IPS DF 6.9 (cell line): ENCODE results near the gene ADCY5.

Experiments
- DNase-seq: peaks from one replicate; pipeline ENCODE4 v3.0.0-alpha.2; 2013; ENCODE audit warnings: low read depth, low spot score
- H3K27ac ChIP-seq: one replicate; pipeline ENCODE4 v1.5.1; 2013; ENCODE audit warnings: low read length, control low read depth
- H3K27me3 ChIP-seq: 2 replicates; pipeline ENCODE4 v1.6.1; 2013; ENCODE audit warnings: mild to moderate bottlenecking, low read length; ENCODE audit not compliant: control insufficient read depth, insufficient read depth
- H3K36me3 ChIP-seq: 2 replicates; pipeline ENCODE4 v1.6.1; 2013; ENCODE audit warnings: low read length; ENCODE audit not compliant: control insufficient read depth, insufficient read depth
- H3K4me1 ChIP-seq: 2 replicates; pipeline ENCODE4 v1.6.1; 2013; ENCODE audit warnings: low read length; ENCODE audit not compliant: control insufficient read depth, insufficient read depth
- H3K4me3 ChIP-seq: 2 replicates; pipeline ENCODE4 v1.5.1; 2013; ENCODE audit warnings: mild to moderate bottlenecking, low read length
- H3K9me3 ChIP-seq: 2 replicates; pipeline ENCODE4 v1.6.1; 2013; ENCODE audit warnings: low read length, inconsistent platforms; ENCODE audit not compliant: control insufficient read depth, insufficient read depth
- WGBS: extraction: QIAGEN DNeasy Blood & Tissue Kit; methylation state at CpG from one replicate; pipeline ENCODE4 v1.1.7; 2013; ENCODE audit warnings: mixed read lengths, missing lambda C conversion rate; ENCODE audit not compliant: insufficient read length, insufficient coverage; 5-methylcytosine and 5-hydroxymethylcytosine counted together

Gene ADCY5

DNA sequence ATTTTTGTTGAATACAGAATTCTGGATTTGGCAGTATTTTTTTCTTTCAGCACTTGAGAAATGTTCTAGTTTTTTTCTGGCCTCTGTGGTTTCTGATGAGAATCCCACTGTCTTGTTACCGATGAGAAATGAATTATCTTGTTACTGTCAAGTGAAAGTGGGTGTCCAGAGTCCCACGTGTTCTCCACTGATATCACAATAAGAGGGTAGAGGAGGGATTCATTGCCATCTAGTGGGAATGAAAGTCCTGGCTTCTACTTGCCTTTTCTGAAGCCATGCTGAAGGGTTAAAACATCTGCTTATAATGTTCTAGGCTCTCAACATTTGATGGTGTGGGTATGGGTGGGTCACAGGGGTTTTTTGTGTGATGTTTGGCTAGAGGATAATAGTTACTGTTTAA lies 181.1 kb downstream of the ADCY5 start:
- no peak overlapping the region for H3K27ac ChIP-seq
- no peak overlapping the region for H3K4me3 ChIP-seq
- H3K27me3 ChIP-seq: no peaks in the 10 kb centered on the region
- no peaks in the 10 kb centered on the region for H3K4me1 ChIP-seq
- WGBS: no CpG with 5 or more reads among the region's 2 CpGs
- no peak for DNase-seq
- H3K9me3 ChIP-seq: no peaks in the 10 kb centered on the region
- H3K36me3 ChIP-seq: no peaks in the 10 kb centered on the region

DNA sequence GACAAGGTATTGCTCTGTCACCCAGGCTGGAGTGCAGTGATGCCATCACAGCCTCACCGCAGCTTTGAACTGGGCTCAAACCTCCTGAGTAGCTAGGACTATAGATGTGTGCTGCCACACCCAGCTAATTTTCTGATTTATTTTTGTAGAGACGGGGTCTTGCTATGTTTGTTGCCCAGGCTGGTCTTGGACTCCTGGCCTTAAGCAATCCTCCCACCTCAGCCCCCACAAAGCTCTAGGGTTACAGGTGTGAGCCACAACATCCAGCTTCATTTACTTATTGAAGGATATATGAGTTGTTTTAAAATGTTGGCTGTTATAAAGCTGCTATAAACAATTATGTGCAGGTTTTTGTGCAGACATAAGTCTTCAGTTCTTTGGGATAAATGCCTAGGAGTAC lies 184.9 kb downstream of the ADCY5 start:
- Histone ChIP-seq H3K36me3 (no peaks in the 10 kb centered on the region), H3K27ac (no peak overlapping the region), H3K4me1 (no peaks in the 10 kb centered on the region), H3K4me3 (no peak overlapping the region), H3K9me3 (no peaks in the 10 kb centered on the region), H3K27me3 (no peaks in the 10 kb centered on the region)
- no CpG with 5 or more reads among the region's 2 CpGs for WGBS
- DNase-seq: no peak

DNA sequence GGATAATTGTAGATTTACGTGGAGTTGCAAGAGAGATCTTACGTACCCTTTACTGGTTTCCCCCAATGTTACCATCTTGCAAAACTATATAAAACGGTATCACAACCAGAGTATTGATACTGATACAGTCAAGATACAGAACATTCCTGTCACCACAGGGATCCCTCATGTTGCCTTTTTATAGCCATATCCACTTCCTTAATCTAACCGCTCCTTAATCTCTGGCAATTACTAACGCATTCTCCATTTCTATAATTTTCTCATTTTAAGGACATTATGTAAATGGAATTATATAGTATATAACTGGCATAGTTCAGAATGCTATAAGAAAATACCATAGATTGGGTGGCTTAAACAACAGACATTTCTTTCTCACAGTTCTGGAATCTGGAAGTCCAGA lies 186.0 kb downstream of the ADCY5 start:
- Histone ChIP-seq H3K4me1 (no peaks in the 10 kb centered on the region), H3K27ac (no peak overlapping the region), H3K36me3 (no peaks in the 10 kb centered on the region), H3K4me3 (no peak overlapping the region), H3K9me3 (no peaks in the 10 kb centered on the region), H3K27me3 (no peaks in the 10 kb centered on the region)
- DNase-seq: no peak
- 100% methylated on average over 2 of the region's 5 CpGs for WGBS

DNA sequence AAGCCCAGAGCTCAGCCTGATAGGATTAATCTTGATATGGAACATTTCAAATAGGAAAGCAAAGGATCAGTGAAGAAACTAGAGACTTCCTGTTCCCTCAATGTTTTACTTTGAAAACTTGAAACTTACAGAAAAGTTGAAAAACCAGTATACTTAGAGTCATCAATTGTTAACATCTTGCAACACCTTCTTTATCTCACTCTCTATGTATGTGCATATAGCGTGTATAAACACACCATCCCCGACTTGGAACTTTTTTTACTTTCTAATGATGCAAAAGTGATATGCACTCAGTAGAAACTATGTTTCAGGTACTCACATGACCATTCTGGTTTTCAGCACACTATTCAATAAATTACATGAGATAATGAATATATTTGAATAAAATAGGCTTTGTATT lies 186.7 kb downstream of the ADCY5 start:
- DNase-seq: no peak
- Histone ChIP-seq H3K4me3 (no peak overlapping the region), H3K9me3 (no peaks in the 10 kb centered on the region), H3K36me3 (no peaks in the 10 kb centered on the region), H3K27ac (no peak overlapping the region), H3K27me3 (no peaks in the 10 kb centered on the region), H3K4me1 (no peaks in the 10 kb centered on the region)
- WGBS: no CpG with 5 or more reads among the region's 2 CpGs

DNA sequence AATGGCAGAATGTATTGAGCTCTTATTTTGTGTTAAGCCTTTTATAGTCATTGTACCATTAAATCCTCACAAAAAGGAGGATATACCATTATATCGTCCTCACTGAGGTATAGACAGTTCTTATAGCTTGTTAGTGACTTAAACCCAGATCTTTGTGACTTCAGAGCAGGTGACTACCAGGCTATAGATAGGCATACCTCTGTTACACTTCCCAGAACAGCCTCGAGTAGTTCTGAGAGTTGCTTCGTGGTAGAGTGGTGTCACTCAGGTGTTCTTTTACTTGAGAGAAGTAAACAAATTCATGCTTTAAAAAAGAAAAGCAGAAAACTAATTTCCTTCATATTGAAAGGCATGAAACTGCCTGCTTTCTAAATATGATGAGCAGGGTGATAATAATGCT lies 187.2 kb downstream of the ADCY5 start:
- Histone ChIP-seq H3K27me3 (no peaks in the 10 kb centered on the region), H3K4me1 (no peaks in the 10 kb centered on the region), H3K4me3 (no peak overlapping the region), H3K9me3 (no peaks in the 10 kb centered on the region), H3K27ac (no peak overlapping the region), H3K36me3 (no peaks in the 10 kb centered on the region)
- DNase-seq: no peak
- no CpG with 5 or more reads among the region's 3 CpGs for WGBS

DNA sequence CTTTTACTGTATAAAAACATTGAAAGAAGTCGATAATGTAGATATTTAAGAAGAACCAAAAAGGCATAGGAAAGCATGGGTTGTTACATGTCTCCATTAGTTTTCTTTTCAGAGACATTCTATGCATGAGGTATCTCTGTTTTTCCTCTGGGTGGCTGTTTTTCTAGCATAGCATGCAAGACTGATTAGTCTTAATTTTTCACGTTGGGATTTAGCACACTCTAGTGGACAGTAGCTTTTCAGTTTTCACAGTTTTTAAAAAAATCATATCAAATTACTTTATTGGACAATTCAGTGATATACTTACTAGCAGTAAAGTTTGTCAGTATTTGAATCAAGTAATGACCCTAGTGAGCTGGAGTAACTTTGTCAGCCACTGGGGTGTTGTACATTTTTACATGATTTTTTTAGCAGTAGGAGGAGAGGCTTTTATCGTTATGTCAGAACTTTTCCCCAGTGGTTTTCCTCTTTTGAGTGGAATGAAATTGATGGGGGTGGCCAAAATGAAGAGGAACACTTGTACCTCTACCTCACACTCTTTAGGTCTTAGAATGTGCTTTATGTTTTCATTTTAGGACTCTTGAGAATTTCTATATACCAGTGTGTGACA lies 190.0 kb downstream of the ADCY5 start:
- no peak for DNase-seq
- H3K9me3 ChIP-seq: no peaks in the 10 kb centered on the region
- H3K27me3 ChIP-seq: no peaks in the 10 kb centered on the region
- no peak overlapping the region for H3K27ac ChIP-seq
- H3K36me3 ChIP-seq: no peaks in the 10 kb centered on the region
- H3K4me3 ChIP-seq: no peak overlapping the region
- 0 out of 2 replicates have a peak, but pooled peaks cover 1% of the 10 kb centered on the region for H3K4me1 ChIP-seq
- no CpG with 5 or more reads among the region's 3 CpGs for WGBS

DNA sequence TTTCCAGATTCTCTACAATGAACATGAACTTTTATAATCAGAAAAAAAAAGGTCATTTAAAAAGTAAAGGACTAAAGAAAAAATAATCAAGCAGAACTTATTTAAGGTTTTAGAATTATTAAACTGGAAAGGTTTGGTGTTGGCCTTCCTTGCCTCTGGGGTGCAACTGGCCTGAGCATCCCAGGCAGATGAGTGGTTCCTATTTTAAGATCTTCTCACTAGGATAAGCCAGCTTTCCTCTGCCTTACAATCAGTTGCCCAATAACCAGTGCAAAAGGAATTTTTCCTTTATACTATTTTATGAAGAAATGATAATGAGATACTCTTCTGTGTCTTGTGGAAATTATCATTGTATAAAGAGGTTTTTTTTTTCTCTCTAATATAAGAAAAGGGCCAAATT lies 190.5 kb downstream of the ADCY5 start:
- H3K27me3 ChIP-seq: no peaks in the 10 kb centered on the region
- no peaks in the 10 kb centered on the region for H3K36me3 ChIP-seq
- H3K4me1 ChIP-seq: 0 out of 2 replicates have a peak, but pooled peaks cover 1% of the 10 kb centered on the region
- no peak overlapping the region for H3K27ac ChIP-seq
- H3K9me3 ChIP-seq: no peaks in the 10 kb centered on the region
- DNase-seq: no peak
- no peak overlapping the region for H3K4me3 ChIP-seq

DNA sequence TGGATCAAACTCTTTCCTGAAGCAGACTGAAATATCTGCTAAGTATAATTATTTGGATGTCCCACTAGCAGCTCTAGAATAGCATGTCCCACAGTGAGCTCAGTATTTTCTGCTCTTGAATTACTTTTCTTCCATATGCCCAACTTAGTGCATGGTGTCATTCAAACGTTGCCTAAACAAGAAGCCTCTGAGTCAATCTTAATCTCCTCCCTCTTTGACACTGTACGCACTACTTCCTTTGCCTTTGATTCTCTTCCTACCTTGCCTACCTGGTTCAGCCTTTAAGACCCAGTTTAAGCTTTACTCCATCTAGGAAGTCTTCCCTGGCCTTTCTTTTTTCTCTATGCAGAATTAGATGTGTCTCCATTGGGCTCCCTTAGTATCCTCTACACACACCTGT lies 192.6 kb downstream of the ADCY5 start:
- Histone ChIP-seq H3K36me3 (no peaks in the 10 kb centered on the region), H3K4me3 (no peak overlapping the region), H3K4me1 (0 out of 2 replicates have a peak, but pooled peaks cover 1% of the 10 kb centered on the region), H3K27ac (no peak overlapping the region), H3K27me3 (no peaks in the 10 kb centered on the region), H3K9me3 (no peaks in the 10 kb centered on the region)
- DNase-seq: no peak
- no CpG with 5 or more reads among the region's 2 CpGs for WGBS

DNA sequence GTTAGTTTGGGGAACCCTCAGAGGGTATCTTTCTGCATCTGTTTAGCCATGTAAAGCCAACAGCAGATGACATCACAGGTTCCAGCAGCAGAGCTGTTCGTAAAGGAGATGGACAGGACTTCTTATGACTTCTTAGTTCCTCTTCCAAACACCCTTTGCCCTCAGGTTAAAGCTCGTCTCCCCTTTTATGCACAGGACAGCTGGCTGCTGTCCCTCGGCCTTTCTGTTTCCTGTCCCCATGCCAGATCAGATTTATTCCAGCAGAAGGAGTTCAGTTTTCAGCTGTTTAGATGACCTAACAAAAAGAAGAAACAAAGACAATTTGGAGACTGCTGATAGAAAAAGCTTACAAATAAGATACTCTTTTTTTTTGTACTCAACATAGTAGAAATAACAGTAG lies 202.0 kb downstream of the ADCY5 start:
- H3K4me3 ChIP-seq: no peak overlapping the region
- DNase-seq: no peak

DNA sequence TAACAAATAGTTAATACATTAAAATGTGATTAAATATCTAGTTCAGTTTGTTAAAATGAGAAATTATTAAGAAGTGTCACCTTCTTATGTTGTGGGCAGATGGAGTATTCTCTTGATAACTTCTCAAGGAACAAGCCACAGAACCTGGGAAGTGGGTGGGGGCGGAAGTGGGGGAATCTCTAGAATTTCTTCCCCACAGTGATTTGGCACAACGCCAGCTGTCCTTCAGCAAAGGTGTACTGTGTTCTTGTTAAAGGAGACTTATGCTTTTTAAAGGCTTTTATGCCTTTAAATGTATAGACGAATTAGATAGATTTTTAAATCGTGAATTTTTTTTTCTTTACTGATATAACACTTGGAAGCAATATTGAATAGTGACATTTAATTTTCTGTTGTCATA lies 204.8 kb downstream of the ADCY5 start:
- Histone ChIP-seq H3K4me1 (no peaks in the 10 kb centered on the region), H3K27me3 (no peaks in the 10 kb centered on the region), H3K9me3 (no peaks in the 10 kb centered on the region), H3K36me3 (no peaks in the 10 kb centered on the region), H3K4me3 (no peak overlapping the region), H3K27ac (no peak overlapping the region)
- WGBS: 100% methylated on average over 2 of the region's 4 CpGs
- DNase-seq: no peak

More for the DNA sequence above, 202.0 kb downstream of the ADCY5 start:
- no peaks in the 10 kb centered on the region for H3K4me1 ChIP-seq
- WGBS: no CpG with 5 or more reads among the region's 3 CpGs
- H3K36me3 ChIP-seq: no peaks in the 10 kb centered on the region
- H3K27ac ChIP-seq: no peak overlapping the region
- no peaks in the 10 kb centered on the region for H3K27me3 ChIP-seq
- no peaks in the 10 kb centered on the region for H3K9me3 ChIP-seq

DNA sequence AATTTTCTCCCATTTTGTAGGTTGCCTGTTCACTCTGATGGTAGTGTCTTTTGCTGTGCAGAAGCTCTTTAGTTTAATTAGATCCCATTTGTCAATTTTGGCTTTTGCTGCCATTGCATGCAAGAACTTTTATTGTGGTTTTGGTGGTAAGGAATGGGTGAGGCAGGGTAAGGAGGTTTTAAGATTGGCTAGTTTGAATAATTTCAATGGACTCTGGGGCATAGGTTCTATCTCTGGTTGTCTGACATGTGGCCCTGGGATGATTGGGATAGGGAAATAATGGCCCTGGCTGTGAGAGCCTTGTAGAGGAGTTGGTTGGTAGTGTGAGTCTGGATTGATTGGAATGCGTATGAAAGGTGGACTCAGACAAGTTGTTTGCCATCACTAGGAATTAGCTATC lies 209.1 kb downstream of the ADCY5 start:
- Histone ChIP-seq H3K27me3 (no peaks in the 10 kb centered on the region), H3K36me3 (no peaks in the 10 kb centered on the region), H3K9me3 (no peaks in the 10 kb centered on the region), H3K27ac (no peak overlapping the region), H3K4me1 (no peaks in the 10 kb centered on the region), H3K4me3 (no peak overlapping the region)
- no peak for DNase-seq
- WGBS: no CpG with 5 or more reads among the region's 1 CpG
